Liver (tissue), 9 donors: Measurements from ENCODE around the gene MAPRE3. TPM values are rescaled to one million over a fixed set of nuclear protein-coding genes. Genes with fewer than 3 reads are reported as not detected.

Source experiments
- DNase-seq: peaks from one replicate; pipeline ENCODE4 v3.0.0-alpha.2; 2017; ENCODE audit warnings: low spot score
- H3K27ac ChIP-seq, 2 donors: one replicate each; pipeline ENCODE4 v1.7.0; 2013; ENCODE audit warnings: inconsistent platforms in 2 of 2, low read length in 2 of 2, control low read depth in 1 of 2, low read depth in 1 of 2, mild to moderate bottlenecking in 1 of 2
- H3K27me3 ChIP-seq, 4 donors: one replicate each; pipeline versions ENCODE4 v1.6.1 to v1.7.0; 2013; ENCODE audit warnings: low read length in 3 of 4, inconsistent platforms in 1 of 4, mild to moderate bottlenecking in 1 of 4, moderate library complexity in 1 of 4; ENCODE audit not compliant: control insufficient read depth in 4 of 4, insufficient read depth in 4 of 4
- H3K36me3 ChIP-seq, 4 donors: one replicate each; pipeline versions ENCODE4 v1.6.1 to v1.7.0; 2013; ENCODE audit warnings: low read length in 3 of 4, mild to moderate bottlenecking in 3 of 4, low read depth in 1 of 4, moderate library complexity in 1 of 4; ENCODE audit not compliant: control insufficient read depth in 4 of 4, insufficient read depth in 3 of 4
- H3K4me1 ChIP-seq, 4 donors: one replicate each; pipeline versions ENCODE4 v1.6.1 to v1.7.0; 2013; ENCODE audit warnings: low read length in 3 of 4, mild to moderate bottlenecking in 3 of 4, moderate library complexity in 1 of 4; ENCODE audit not compliant: control insufficient read depth in 4 of 4, insufficient read depth in 4 of 4
- H3K4me3 ChIP-seq, 3 donors: one replicate each; pipeline versions ENCODE4 v1.6.1 to v1.7.0; 2013; ENCODE audit warnings: low read length in 3 of 3, control low read depth in 1 of 3, low read depth in 1 of 3, mild to moderate bottlenecking in 1 of 3
- H3K9ac ChIP-seq, 2 donors: one replicate each; pipeline ENCODE4 v1.7.0; 2013; ENCODE audit warnings: low read length in 2 of 2, mild to moderate bottlenecking in 2 of 2, moderate library complexity in 2 of 2, control low read depth in 1 of 2, low read depth in 1 of 2
- H3K9me3 ChIP-seq, 4 donors: one replicate each; pipeline versions ENCODE4 v1.6.1 to v1.7.0; 2013; ENCODE audit warnings: low read length in 3 of 4; ENCODE audit not compliant: control insufficient read depth in 4 of 4
- ATF3 ChIP-seq: IDR thresholded peaks from 2 replicates; pipeline ENCODE4 v1.6.1; 2016; ENCODE audit warnings: antibody characterized with exemption
- EGR1 ChIP-seq, 2 donors: IDR thresholded peaks; 2 replicates each; pipeline ENCODE4 v1.6.1; 2016 to 2018; ENCODE audit warnings: antibody characterized with exemption in 2 of 2, low read depth in 2 of 2
- FOXA1 ChIP-seq: IDR thresholded peaks from 2 replicates; pipeline ENCODE4 v1.6.1; 2016; ENCODE audit warnings: antibody characterized with exemption
- FOXA2 ChIP-seq: IDR thresholded peaks from 2 replicates; pipeline ENCODE4 v1.6.1; 2016; ENCODE audit warnings: antibody characterized with exemption
- GABPA ChIP-seq, 2 donors: IDR thresholded peaks in 1 of 2; conservative IDR thresholded peaks in 1 of 2; 2 replicates each; pipeline ENCODE4 v1.6.1; 2016; ENCODE audit warnings: antibody characterized with exemption in 2 of 2, mild to moderate bottlenecking in 1 of 2, moderate library complexity in 1 of 2
- HNF4A ChIP-seq, 2 donors: conservative IDR thresholded peaks; 2 replicates each; pipeline ENCODE4 v1.6.1; 2016; ENCODE audit warnings: antibody characterized with exemption in 2 of 2, mild to moderate bottlenecking in 2 of 2
- HNF4G ChIP-seq: IDR thresholded peaks from 2 replicates; pipeline ENCODE4 v1.6.1; 2016; ENCODE audit warnings: antibody characterized with exemption
- JUND ChIP-seq, 2 donors: IDR thresholded peaks; 2 replicates each; pipeline ENCODE4 v1.6.1; 2016; ENCODE audit warnings: antibody characterized with exemption in 2 of 2
- MAX ChIP-seq: IDR thresholded peaks from 2 replicates; pipeline ENCODE4 v1.6.1; 2016; ENCODE audit warnings: antibody characterized with exemption
- NR2F2 ChIP-seq: IDR thresholded peaks from 2 replicates; pipeline ENCODE4 v1.6.1; 2016; ENCODE audit warnings: antibody characterized with exemption
- RAD21 ChIP-seq, 2 donors: IDR thresholded peaks; 2 replicates each; pipeline ENCODE4 v1.6.1; 2016; ENCODE audit warnings: antibody characterized with exemption in 2 of 2, mild to moderate bottlenecking in 2 of 2
- REST ChIP-seq: IDR thresholded peaks from 2 replicates; pipeline ENCODE4 v1.6.1; 2016; ENCODE audit warnings: antibody characterized with exemption, mild to moderate bottlenecking
- RXRA ChIP-seq, 2 donors: IDR thresholded peaks; 2 replicates each; pipeline ENCODE4 v1.6.1; 2017 to 2018; ENCODE audit warnings: antibody characterized with exemption in 2 of 2, mild to moderate bottlenecking in 1 of 2
- SP1 ChIP-seq: IDR thresholded peaks from 2 replicates; pipeline ENCODE4 v1.6.1; 2018; ENCODE audit warnings: antibody characterized with exemption, mild to moderate bottlenecking
- TAF1 ChIP-seq: conservative IDR thresholded peaks from 2 replicates; pipeline ENCODE4 v1.6.1; 2016; ENCODE audit warnings: antibody characterized with exemption, mild to moderate bottlenecking
- YY1 ChIP-seq: IDR thresholded peaks from 2 replicates; pipeline ENCODE4 v1.6.1; 2016; ENCODE audit warnings: antibody characterized with exemption, mild to moderate bottlenecking
- ZBTB33 ChIP-seq: IDR thresholded peaks from 2 replicates; pipeline ENCODE4 v1.6.1; 2016; ENCODE audit warnings: antibody characterized with exemption
- WGBS: extraction: QIAGEN DNeasy Blood & Tissue Kit; methylation state at CpG from one replicate; pipeline ENCODE4 v1.1.7; 2013; 5-methylcytosine and 5-hydroxymethylcytosine counted together
- polyA plus RNA-seq, 2 donors: library from polyadenylated mRNA; stranded (reverse) in 1 of 2; unstranded in 1 of 2; fragments of 200-250 nt in 1 of 2; fragments of >200 nt in 1 of 2; fragmentation: Nextera tagmentation in 1 of 2; extraction: Ambion mirVana in 1 of 2; gene quantifications; one replicate each; pipeline versions ENCODE4 v1.2.1 to v1.2.3, GENCODE V29; 2013 to 2015
- total RNA-seq, 2 donors: library from RNA; depleted of rRNA; stranded (reverse); fragments of >200 nt; gene quantifications; one replicate each; pipeline ENCODE4 v1.2.3, GENCODE V29; 2014
- TF ChIP-seq, protein P1 (sequence below): fragments of 150-350 bp; IDR thresholded peaks from 2 replicates; pipeline ENCODE4 v1.5.1; 2017; ENCODE audit warnings: improper control_type of control experiment, low read depth, low read length; ENCODE audit not compliant: missing input control
- donor health status: healthy.
- donor health status: healthy.
- donor health status: healthy.
- donor health status: healthy.
- donor health status: healthy.

The MAPRE3 gene
- total and polyA plus RNA-seq, 4 donors, result 1.0 to 15.8 (median 9.8) TPM

DNA sequence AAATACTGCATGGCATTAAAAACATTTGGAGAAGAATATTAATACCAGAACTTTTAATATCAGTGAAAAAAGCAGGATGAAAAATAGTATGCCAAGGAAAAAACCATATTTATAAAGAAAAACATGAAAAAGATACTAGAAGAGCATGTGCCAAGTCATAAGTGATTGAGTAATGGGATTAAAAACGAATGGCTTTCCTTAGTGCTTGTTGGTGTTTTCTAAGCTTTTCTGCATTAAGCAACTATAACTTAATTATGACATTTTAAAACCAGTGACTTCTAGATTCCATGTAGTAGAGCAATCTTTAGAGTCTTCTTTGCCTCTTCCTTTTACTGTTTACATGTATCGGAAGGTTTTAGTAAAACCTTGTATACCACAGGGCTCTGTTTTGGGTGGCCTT is 6.6 kb downstream of the MAPRE3 start:
- H3K9me3 ChIP-seq, result no peaks in the 10 kb centered on the region
- H3K4me3 ChIP-seq, result no peak overlapping the region
- H3K27ac ChIP-seq, result no peak overlapping the region
- H3K9ac ChIP-seq, result no peak overlapping the region
- H3K27me3 ChIP-seq, result no peaks in the 10 kb centered on the region
- no peaks in the 10 kb centered on the region for H3K36me3 ChIP-seq
- WGBS, result 63% methylated on average over 2 of the region's 2 CpGs
- TF ChIP-seq RXRA (IDR thresholded peaks at IDR 0.05) (no peak), FOXA2 (no peak), FOXA1 (no peak), HNF4G (no peak), NR2F2 (no peak), SP1 (no peak), YY1 (no peak), ATF3 (no peak), ZBTB33 (no peak), JUND (IDR thresholded peaks at IDR 0.05) (no peak)
- TF ChIP-seq, protein P1, sequence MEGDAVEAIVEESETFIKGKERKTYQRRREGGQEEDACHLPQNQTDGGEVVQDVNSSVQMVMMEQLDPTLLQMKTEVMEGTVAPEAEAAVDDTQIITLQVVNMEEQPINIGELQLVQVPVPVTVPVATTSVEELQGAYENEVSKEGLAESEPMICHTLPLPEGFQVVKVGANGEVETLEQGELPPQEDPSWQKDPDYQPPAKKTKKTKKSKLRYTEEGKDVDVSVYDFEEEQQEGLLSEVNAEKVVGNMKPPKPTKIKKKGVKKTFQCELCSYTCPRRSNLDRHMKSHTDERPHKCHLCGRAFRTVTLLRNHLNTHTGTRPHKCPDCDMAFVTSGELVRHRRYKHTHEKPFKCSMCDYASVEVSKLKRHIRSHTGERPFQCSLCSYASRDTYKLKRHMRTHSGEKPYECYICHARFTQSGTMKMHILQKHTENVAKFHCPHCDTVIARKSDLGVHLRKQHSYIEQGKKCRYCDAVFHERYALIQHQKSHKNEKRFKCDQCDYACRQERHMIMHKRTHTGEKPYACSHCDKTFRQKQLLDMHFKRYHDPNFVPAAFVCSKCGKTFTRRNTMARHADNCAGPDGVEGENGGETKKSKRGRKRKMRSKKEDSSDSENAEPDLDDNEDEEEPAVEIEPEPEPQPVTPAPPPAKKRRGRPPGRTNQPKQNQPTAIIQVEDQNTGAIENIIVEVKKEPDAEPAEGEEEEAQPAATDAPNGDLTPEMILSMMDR, result no peak
- peaks cover 7 to 32% (median 25%) of the 10 kb centered on the region in 4 donors for H3K4me1 ChIP-seq
- DNase-seq, result no peak

DNA sequence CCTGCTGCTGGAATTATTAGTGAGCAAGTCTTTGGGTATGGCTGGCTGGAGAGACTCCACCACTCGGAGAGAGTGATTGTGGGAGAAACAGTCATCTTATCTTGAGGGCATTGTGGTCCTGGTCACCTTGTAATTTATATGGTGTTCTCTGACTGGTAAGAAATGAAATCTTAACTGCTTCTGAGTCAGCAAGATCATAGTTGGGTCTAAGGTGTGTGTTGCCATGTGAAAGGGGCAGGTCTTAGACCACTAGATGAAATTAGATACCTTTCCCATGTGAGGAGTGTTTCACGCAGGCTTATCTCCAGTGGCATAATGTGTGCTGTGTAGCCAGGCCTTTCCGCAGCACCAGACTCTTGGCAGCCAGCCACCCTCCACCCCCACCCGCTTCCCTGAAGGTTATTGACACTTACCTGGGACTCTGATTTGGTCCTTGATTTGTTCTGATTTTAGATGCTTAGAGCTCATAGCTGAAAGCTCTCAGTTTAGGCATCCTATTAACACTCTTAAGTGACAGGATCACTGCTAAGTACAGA is 7.7 kb downstream of the MAPRE3 start:
- Histone ChIP-seq H3K36me3 (no peaks in the 10 kb centered on the region), H3K9ac (no peak overlapping the region), H3K4me1 (peaks cover 11 to 35% (median 31%) of the 10 kb centered on the region in 4 donors), H3K27me3 (no peaks in the 10 kb centered on the region), H3K9me3 (no peaks in the 10 kb centered on the region), H3K27ac (peak overlapping the region; percentile 13 to 39), H3K4me3 (no peak overlapping the region)
- peak; percentile 22 for TF ChIP-seq YY1
- no peak for TF ChIP-seq ATF3
- TF ChIP-seq GABPA (IDR thresholded peaks at IDR 0.05 in 1 of 2, conservative IDR thresholded peaks at IDR 0.05 in 1 of 2), result no peak
- TF ChIP-seq FOXA1, result peak; percentile 72
- TF ChIP-seq EGR1 (IDR thresholded peaks at IDR 0.05; ENCODE audit: low read depth in 2 of 2), result peak in 1 of 2 donors; percentile 54
- TF ChIP-seq HNF4G, result no peak
- TF ChIP-seq REST, result peak; percentile 32
- TF ChIP-seq FOXA2, result peak; percentile 63
- TF ChIP-seq TAF1, result no peak
- TF ChIP-seq RAD21 (IDR thresholded peaks at IDR 0.05), result peak in 1 of 2 donors; percentile 28
- no peak for TF ChIP-seq ZBTB33
- TF ChIP-seq JUND (IDR thresholded peaks at IDR 0.05), result no peak
- TF ChIP-seq MAX, result peak; percentile 51
- TF ChIP-seq RXRA (IDR thresholded peaks at IDR 0.05), result peak; percentile 82 to 83
- TF ChIP-seq SP1, result peak; percentile 15
- peak; percentile 25 to 56 for TF ChIP-seq HNF4A (conservative IDR thresholded peaks at IDR 0.05)
- WGBS, result 31% methylated on average over 4 of the region's 4 CpGs
- peak; percentile 63 for DNase-seq
